ENCODE measurements around the gene EFCAB13. TPM values are rescaled to one million over a fixed set of nuclear protein-coding genes. Genes with fewer than 3 reads are reported as not detected.

EFCAB13 gene
- total RNA-seq, 1 donor = 3.9 TPM

DNA sequence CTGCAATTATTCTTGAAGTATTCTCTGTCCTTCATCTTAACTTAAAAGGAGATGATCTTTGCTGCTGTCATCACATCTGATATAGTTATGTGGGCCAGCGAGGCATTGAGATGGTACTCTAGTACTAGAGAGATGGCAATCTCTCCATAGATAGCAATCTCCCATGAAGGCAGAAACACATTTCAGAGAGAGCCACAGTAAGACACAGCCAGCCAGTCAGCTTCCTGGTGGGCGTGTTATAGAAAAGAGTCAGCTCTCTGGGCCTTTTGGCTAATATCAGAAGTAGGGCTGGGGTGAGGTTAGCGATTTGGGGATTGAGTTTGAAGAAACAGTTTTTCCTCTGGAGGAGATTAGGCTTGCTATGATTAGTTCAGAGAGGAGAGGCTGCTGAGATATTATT, 22.6 kb upstream of the EFCAB13 start:
- TF ChIP-seq, protein P1, sequence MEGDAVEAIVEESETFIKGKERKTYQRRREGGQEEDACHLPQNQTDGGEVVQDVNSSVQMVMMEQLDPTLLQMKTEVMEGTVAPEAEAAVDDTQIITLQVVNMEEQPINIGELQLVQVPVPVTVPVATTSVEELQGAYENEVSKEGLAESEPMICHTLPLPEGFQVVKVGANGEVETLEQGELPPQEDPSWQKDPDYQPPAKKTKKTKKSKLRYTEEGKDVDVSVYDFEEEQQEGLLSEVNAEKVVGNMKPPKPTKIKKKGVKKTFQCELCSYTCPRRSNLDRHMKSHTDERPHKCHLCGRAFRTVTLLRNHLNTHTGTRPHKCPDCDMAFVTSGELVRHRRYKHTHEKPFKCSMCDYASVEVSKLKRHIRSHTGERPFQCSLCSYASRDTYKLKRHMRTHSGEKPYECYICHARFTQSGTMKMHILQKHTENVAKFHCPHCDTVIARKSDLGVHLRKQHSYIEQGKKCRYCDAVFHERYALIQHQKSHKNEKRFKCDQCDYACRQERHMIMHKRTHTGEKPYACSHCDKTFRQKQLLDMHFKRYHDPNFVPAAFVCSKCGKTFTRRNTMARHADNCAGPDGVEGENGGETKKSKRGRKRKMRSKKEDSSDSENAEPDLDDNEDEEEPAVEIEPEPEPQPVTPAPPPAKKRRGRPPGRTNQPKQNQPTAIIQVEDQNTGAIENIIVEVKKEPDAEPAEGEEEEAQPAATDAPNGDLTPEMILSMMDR (IDR thresholded peaks at IDR 0.05; ENCODE audit: insufficient read depth, low read depth, low read length) = no peak
- no peak for DNase-seq (ENCODE audit: low read depth)
- H3K4me3 ChIP-seq (ENCODE audit: low read depth, low read length) = no peak overlapping the region

DNA sequence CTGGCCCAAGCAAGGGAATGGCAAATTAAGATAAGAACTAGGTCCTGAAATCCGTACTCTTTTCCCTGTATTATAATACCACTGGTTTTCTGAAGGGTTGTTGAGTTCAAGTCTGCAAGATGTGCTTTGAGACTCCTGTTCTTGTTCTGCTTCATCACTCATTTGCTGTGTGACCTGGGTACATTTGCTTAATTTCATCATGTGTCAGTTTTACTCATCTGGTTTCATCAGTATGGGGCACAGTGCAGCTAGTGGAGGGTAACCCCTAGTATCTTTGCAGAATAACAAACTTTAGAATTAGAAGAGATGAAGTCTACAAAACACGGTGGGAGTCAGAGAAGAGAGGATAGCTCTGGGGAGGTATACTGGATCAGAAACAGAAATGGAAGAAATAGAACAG, 21.9 kb upstream of the EFCAB13 start:
- no peak overlapping the region for H3K4me3 ChIP-seq (ENCODE audit: low read depth, low read length)
- TF ChIP-seq, protein P1 (IDR thresholded peaks at IDR 0.05; ENCODE audit: insufficient read depth, low read depth, low read length) = no peak
- no peak for DNase-seq (ENCODE audit: low read depth)

DNA sequence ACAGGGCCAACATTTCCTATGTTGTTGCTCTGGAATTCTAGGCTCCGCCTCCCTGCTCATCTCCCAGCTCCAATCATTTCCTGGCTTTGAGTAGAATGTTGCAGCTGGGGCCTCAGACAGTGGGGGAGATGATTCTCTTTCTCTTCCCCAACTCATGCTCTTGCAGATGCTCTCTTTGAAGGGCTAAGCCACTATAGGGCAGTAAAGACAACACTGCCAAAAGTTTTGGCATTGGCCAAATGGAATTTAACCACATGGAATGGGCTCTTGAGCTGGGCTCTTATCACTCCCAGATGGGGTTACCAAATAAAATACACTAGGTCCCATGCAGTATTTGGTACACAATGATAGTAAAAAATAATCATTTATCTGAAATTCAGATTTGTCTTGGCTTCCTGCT, 19.6 kb upstream of the EFCAB13 start:
- DNase-seq (ENCODE audit: low read depth) = no peak
- no peak overlapping the region for H3K4me3 ChIP-seq (ENCODE audit: low read depth, low read length)
- TF ChIP-seq, protein P1 (IDR thresholded peaks at IDR 0.05; ENCODE audit: insufficient read depth, low read depth, low read length) = no peak

DNA sequence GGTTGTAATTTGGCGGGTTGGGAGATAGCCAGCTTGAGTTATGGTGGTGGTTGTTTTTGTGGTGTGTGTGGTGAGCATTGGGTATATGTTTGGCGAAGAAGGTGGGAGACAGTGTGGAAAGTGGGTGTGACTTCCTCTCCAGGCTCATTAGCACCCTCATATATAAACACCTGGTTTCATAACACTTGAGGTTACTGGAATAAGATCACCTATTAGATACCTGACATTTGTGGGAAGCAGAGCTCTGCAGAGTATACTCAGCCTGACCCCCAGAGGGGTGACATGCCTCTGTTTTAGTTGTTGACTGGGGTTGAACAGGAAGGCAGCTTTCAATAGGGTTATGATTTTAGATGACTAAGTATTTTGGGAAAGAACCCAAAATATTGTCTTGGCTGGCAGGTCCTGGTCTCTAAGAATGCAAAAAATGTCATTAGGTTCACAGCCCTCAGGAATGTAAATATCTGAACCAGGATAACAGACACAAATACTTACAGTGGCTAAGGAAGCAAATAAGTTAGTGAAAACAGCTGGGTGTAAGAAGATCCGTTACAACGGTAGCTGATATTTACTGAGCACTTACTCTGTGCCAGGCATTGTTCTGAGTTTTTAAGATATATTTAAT, 18.3 kb upstream of the EFCAB13 start:
- H3K4me3 ChIP-seq (ENCODE audit: low read depth, low read length) = no peak overlapping the region
- TF ChIP-seq, protein P1 (IDR thresholded peaks at IDR 0.05; ENCODE audit: insufficient read depth, low read depth, low read length) = no peak
- DNase-seq (ENCODE audit: low read depth) = peak; percentile 86

DNA sequence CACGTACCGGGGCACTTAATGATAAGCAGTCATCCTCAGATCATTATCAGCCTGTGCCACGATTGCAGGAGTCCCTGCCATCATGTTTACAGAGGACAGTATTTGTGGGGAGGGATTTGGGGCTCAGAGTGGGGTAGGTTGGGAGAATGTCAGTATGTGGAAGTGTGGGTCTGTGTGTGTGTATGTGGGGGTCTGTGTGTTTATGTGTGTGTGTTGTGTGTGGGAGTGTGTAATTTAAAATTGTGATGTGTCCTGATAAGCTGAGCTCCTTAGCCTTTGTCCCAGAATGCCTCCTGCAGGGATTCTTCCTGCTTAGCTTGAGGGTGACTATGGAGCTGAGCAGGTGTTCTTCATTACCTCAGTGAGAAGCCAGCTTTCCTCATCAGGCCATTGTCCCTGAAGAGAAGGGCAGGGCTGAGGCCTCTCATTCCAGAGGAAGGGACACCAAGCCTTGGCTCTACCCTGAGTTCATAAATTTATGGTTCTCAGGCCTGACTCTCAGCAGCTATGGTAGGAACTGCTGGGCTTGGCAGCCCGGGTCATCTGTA, 13.5 kb upstream of the EFCAB13 start:
- TF ChIP-seq, protein P1 (IDR thresholded peaks at IDR 0.05; ENCODE audit: insufficient read depth, low read depth, low read length) = no peak
- no peak overlapping the region for H3K4me3 ChIP-seq (ENCODE audit: low read depth, low read length)
- DNase-seq (ENCODE audit: low read depth) = no peak

DNA sequence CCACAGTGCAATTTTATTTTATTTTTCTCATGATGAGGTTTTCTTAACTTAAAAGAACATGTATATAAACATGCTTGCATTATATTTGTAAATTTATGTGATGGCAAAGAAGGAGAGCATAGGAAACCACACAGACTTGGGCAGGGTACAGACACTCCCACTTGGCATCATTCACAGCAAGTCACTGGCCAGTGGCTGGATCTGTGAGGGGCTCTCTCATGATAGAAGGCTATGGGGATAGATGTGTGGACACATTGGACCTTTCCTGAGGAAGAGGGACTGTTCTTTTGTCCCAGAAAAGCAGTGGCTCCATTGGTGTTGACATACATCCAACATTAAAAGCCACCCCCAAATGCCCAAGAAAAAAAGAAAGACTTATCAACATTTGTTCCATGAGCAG, 12.3 kb upstream of the EFCAB13 start:
- TF ChIP-seq, protein P1 (IDR thresholded peaks at IDR 0.05; ENCODE audit: insufficient read depth, low read depth, low read length) = no peak
- no peak overlapping the region for H3K4me3 ChIP-seq (ENCODE audit: low read depth, low read length)
- DNase-seq (ENCODE audit: low read depth) = no peak

All from fibroblast of villous mesenchyme (primary cell).